Prostate gland (tissue), 2 donors: ENCODE measurements around the gene RAPGEF4.

ENCODE experiments used
- POLR2A ChIP-seq: fragments of 450-650 bp; IDR thresholded peaks from one replicate; pipeline ENCODE4 v1.6.1; 2016; ENCODE audit warnings: antibody characterized with exemption, mild to moderate bottlenecking
- POLR2AphosphoS5 ChIP-seq: sonication (generic); formaldehyde crosslinking; IDR thresholded peaks from one replicate; pipeline ENCODE4 v1.6.1; 2017; ENCODE audit warnings: antibody characterized with exemption
- TF ChIP-seq, protein P1 (sequence below), 4 experiments: fragments of 200-600 bp in 2 of 4; fragments of 450-650 bp in 2 of 4; sonication (generic) in 2 of 4; IDR thresholded peaks; 1 replicate in 3 of 4; 2 replicates in 1 of 4; pipeline ENCODE4 v1.5.1; 2016 to 2019; ENCODE audit warnings: antibody characterized with exemption in 4 of 4, mild to moderate bottlenecking in 2 of 4, moderate library complexity in 2 of 4

DNA sequence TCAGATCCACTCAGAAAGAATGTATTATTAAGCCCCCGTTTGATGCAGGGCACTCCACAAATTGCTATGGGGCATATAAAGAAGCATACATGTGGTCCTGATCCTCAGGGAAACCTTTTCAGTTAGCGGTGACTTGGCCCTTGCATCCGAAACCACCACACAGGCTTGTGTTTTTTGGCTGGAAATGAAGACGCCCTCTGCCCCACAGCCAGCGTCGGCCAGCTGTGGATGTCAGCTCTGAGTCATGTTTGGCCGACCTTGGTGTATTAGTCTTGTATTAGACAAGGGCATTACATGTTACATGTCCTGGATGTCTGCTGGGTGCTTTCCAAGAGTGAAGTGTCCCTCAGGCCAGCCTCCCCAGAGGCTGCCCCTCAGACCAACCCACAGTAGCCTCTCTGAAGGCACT is 232.4 kb downstream of the RAPGEF4 start:
- TF ChIP-seq, protein P1, sequence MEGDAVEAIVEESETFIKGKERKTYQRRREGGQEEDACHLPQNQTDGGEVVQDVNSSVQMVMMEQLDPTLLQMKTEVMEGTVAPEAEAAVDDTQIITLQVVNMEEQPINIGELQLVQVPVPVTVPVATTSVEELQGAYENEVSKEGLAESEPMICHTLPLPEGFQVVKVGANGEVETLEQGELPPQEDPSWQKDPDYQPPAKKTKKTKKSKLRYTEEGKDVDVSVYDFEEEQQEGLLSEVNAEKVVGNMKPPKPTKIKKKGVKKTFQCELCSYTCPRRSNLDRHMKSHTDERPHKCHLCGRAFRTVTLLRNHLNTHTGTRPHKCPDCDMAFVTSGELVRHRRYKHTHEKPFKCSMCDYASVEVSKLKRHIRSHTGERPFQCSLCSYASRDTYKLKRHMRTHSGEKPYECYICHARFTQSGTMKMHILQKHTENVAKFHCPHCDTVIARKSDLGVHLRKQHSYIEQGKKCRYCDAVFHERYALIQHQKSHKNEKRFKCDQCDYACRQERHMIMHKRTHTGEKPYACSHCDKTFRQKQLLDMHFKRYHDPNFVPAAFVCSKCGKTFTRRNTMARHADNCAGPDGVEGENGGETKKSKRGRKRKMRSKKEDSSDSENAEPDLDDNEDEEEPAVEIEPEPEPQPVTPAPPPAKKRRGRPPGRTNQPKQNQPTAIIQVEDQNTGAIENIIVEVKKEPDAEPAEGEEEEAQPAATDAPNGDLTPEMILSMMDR (IDR thresholded peaks at IDR 0.05): no peak
- no peak for TF ChIP-seq POLR2AphosphoS5
- no peak for TF ChIP-seq POLR2A
